Activated CD8-positive, alpha-beta memory T cell treated with anti-CD3 and anti-CD28 coated beads for 36 hours (primary cell): ENCODE results near the gene SAMD14. TPM values are rescaled to one million over a fixed set of nuclear protein-coding genes. Genes with fewer than 3 reads are reported as not detected.

Experiments used
- CTCF ChIA-PET: fragments of 350-600 bp; sonication (Branson Sonifier 250); formaldehyde crosslinking; loops from one replicate; lab custom pipeline; 2021; ENCODE audit warnings: antibody characterized with exemption; lab: Charles Lee
- POLR2A ChIA-PET: fragments of 350-600 bp; sonication (Branson Sonifier 250); formaldehyde crosslinking; loops from one replicate; lab custom pipeline; 2021; ENCODE audit warnings: antibody characterized with exemption; lab: Charles Lee
- total RNA-seq, 2 experiments: library from RNA; stranded (reverse); gene quantifications; one replicate each; pipeline ENCODE4 v1.2.3, GENCODE V29; 2021

The SAMD14 gene
- total RNA-seq, 2 experiments from 2014 or later = 1.0 to 1.2 TPM

DNA sequence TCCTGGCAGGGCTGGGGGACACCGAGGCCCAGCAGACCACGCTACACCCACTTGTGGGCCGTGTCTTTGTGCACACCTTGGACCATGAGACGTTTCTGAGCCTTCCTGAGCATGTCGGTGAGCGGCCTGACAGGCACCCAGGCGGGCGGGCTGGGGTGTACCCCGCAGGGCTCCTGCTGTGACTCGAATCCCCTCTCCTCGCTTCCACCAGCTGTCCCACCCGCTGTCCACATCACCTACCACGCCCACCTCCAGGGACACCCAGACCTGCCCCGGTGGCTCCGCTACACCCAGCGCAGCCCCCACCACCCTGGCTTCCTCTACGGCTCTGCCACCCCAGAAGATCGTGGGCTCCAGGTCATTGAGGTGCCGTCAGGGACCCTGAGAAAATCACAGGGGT lies 37.4 kb upstream of the SAMD14 start:
- ChIA-PET POLR2A (interaction anchor here (0.6 kb wide), 1 partner anchor 17 kb away, joined by 6 read pairs; the partner anchor contains the start of gene PPP1R9B), CTCF (interaction anchor here (0.6 kb wide), 1 partner anchor 12 kb away, joined by 3 read pairs; no protein-coding TSS in a partner anchor)

DNA sequence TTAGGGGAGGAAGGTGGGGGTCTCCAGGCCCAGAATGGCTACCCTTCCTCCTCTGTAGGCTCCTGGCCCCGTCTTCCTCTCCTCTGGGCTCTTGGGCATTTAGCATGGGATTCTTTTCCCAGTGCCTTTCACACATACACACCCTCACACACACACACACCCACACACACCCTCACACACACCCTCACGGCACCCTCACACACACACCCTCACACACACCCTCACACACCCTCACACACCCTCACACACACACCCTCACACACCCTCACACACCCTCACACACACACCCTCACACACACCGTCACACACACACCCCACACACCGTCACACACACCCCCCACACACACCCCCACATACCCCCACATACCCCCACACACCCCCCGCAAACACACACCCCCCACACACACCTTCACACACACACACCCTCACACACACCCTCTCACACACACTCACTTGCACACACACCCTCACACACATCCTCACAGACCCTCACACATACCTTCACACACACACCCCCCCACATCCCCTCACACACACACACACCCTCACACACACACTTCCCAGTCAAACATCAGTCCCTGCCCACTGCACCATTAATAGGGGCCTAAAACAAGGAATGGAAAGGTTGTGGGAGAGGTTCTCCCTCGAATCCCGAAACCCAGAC lies 36.7 kb upstream of the SAMD14 start:
- ChIA-PET POLR2A (no interaction called here), CTCF (interaction anchor here (0.6 to 1.6 kb wide), 2 partner anchors 13 to 15 kb away, joined by 3 read pairs; no protein-coding TSS in a partner anchor)

DNA sequence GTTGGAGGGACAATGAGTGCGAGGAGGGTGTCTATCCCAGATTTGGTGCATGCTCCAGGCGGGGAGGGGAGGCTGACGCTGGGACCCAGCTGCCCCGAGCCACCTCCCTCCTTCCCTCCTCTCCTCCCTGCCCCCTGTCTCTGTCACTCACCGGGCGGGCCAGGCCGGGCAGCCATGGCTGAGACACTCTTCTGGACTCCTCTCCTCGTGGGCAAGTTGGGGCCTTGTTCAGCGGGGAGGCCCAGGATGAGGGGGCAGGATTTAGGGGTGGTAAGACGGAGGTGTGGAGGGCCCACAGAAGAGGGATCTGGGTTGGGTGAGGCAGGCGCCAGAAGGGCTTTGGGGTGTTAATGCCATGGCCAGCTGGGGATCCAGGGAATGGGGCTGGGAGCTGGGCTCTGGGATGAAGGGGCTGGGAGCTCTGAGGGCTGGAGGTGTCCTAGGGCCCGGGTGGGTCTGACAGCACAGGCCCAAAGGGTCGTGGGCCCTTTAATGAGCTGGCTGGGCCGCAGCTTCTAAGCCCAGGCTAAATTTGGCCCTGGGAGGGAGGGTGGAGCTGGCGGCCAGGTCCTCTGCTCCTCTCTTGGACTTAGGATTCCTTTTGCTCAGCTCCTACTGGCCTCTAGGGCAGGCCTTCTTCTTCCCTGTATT lies 36.0 kb upstream of the SAMD14 start, which contains the start of gene SGCA:
Gene SGCA, plus strand, starts transcription at position 139 of the 651 bp plus-strand sequence. Its CDS starts 36 bp downstream, at position 175.
- POLR2A ChIA-PET = no interaction called here
- CTCF ChIA-PET = interaction anchor here (0.7 to 1.6 kb wide), 4 partner anchors 14 to 72 kb away, joined by 3 to 4 read pairs (median 3); partner anchors contain the start of gene PPP1R9B

DNA sequence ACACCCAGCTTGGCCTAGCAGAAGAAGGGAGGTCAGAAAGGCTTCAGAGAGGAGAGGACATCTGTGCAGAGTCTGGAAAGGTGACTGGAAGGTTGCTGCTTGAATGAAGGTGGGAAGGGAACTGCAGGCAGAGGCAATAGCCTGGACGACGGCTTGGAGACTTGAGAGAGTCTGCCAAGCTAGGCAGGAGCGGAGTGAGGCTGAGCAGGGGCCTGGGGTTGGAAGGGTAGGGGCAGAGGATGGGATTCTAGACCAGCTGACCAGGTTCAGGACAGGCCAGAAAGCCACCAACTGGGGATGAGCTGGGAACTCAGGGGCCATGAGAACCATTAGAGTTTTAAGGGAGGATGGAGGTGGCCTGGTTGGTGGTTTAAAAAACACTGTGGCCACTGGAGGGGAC lies 35.5 kb upstream of the SAMD14 start:
- POLR2A ChIA-PET = interaction anchor here (0.6 kb wide), 1 partner anchor 222 kb away, joined by 3 read pairs; no protein-coding TSS in a partner anchor

DNA sequence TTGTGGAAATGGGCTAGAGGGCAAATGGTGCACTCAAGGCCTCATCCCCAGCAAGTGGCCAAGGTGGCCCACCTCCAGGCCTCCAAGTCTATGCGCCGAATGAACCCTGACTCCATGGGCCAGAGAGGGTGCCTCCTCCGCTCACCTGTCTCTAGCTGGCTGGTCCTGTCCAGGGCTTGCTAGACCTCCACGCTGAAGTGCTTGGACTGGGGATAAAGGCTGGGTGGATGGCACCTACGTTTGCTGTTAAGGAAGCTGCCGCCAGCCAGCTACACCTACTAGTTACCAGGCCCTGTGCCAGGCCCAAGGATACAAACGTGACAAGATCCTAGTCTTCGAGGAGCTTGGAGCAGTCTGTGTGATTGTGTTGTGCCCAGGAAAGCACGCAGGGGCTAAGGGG lies 35.1 kb upstream of the SAMD14 start:
- CTCF ChIA-PET = interaction anchor here (0.7 to 1.6 kb wide), 5 partner anchors 13 to 71 kb away, joined by 3 to 4 read pairs (median 3); partner anchors contain the start of gene PPP1R9B
- POLR2A ChIA-PET = interaction anchor here (0.6 kb wide), 1 partner anchor 222 kb away, joined by 3 read pairs; no protein-coding TSS in a partner anchor

More for the DNA sequence above, 35.5 kb upstream of the SAMD14 start:
- CTCF ChIA-PET = interaction anchor here (0.7 to 1.6 kb wide), 5 partner anchors 14 to 71 kb away, joined by 3 to 4 read pairs (median 3); partner anchors contain the start of gene PPP1R9B

DNA sequence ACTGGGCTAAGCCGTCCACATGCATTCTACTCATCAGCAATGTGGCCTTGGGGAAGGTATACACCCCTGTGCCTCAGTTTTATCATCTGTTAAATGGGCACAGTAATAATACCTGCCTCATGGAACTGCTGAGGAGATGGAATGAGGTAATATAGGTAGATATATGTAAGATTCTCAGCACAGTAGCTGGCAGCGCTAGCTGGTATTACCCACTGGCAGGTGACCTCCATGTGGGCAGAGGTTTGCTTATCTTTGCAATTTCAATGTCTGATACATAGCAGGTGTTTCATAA lies 34.7 kb upstream of the SAMD14 start:
- CTCF ChIA-PET = interaction anchor here (1.0 to 1.6 kb wide), 2 partner anchors 13 to 36 kb away, joined by 3 read pairs; no protein-coding TSS in a partner anchor
- POLR2A ChIA-PET = no interaction called here

DNA sequence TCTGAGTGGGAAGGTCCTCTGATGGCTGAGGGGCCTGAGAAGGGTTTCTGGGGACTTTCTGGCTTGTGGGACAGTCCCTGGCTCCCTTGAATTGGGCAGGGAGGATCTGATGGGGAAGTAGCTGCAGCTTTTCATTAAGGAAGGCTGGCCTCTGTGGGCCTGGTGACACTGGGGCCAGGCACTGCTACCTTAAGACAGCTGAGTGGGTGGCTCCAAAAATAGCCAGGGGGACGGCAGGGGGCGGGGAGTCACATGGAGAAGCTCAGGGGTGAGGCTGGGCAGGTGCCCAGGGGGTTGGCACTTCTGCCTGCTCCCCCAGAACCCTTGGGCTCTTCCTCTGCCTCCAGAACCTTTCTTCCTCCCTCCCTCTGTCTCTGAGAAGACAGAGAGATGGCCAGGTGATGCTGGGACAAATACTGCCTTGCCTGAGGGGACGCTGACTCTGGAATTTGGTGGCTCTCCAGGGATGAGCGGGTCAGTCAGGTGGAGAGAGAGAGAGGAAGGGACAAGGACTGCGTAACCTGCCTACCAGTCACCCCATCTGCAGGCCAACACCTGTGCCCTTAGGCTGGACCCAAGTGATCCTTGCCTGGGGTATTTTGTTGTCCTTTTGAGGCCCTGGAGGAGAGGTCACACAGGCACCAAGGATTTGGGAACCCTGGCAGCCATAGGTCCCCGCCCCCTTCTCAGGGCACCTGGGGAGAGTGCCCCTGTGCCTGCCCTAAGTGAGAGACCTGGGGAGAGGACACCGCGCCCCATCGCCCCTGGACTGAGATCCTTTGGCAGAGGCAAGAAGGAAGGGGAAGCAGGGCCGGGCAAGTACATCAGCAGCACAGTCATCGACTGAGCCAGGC lies 34.1 kb upstream of the SAMD14 start:
- ChIA-PET CTCF (no interaction called here), POLR2A (no interaction called here)

DNA sequence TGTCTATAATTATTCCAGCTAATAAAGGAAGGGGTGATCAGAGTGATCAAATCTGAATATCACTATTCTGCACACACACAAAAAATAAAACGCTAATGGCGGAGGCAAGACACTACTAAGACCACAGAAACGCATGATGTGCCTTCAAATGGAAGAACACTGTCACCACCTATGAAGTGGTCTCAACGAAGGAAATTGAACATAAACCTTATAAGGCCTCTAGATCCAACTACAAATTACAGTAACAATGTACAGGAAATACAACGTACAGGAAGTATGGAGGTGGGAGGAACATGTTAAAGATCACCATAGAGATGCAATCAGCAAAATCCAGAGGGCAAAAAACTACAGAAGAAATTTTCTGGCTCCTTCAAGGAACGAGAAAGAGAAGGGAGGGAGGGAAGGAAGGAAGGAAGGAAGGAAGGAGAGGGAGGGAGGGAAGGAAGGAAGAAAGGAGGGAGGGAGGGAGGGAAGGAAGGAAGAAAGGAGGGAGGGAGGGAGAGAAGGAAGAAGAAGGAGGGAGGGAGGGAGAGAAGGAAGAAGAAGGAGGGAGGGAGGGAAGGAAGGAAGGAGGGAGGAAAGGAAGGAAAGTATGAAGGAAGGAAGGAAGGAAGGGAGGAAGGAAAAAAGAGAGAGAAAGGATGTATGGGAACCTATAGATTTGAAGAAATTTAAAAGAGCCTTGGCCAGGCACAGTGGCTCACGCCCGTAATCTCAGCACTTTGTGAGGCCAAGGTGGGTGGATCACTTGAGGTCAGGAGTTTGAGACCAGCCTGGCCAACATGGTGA lies 32.7 kb upstream of the SAMD14 start:
- POLR2A ChIA-PET = interaction anchor here (2.3 kb wide), 1 partner anchor 11 kb away, joined by 16 read pairs; no protein-coding TSS in a partner anchor
- CTCF ChIA-PET = interaction anchor here (0.9 to 2.8 kb wide), 12 partner anchors 11 to 120 kb away, joined by 3 to 35 read pairs (median 10); partner anchors contain the start of gene PPP1R9B

DNA sequence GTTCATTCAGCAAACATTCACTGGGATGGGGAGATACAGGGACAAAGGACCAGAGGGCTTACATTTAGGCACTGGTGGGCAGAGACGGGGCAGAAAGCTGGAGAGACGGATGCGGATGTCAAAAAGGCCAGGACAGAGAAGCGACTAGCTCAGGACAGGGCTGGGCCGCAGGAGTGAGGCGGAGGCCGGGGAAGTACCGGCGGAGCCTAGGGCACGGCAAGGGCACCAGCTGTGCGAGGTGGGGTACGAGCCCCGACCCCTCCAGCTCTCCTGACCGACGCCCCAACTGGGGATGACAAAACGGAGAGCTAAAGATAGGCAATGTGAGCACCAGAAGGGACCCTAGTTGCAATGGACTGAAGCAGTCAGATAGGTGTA lies 31.9 kb upstream of the SAMD14 start:
- CTCF ChIA-PET = interaction anchor here (0.9 to 2.8 kb wide), 13 partner anchors 10 to 121 kb away, joined by 3 to 35 read pairs (median 9); partner anchors contain the start of gene PPP1R9B
- POLR2A ChIA-PET = interaction anchor here (0.6 to 2.3 kb wide), 2 partner anchors 10 to 134 kb away, joined by 3 to 16 read pairs; no protein-coding TSS in a partner anchor

DNA sequence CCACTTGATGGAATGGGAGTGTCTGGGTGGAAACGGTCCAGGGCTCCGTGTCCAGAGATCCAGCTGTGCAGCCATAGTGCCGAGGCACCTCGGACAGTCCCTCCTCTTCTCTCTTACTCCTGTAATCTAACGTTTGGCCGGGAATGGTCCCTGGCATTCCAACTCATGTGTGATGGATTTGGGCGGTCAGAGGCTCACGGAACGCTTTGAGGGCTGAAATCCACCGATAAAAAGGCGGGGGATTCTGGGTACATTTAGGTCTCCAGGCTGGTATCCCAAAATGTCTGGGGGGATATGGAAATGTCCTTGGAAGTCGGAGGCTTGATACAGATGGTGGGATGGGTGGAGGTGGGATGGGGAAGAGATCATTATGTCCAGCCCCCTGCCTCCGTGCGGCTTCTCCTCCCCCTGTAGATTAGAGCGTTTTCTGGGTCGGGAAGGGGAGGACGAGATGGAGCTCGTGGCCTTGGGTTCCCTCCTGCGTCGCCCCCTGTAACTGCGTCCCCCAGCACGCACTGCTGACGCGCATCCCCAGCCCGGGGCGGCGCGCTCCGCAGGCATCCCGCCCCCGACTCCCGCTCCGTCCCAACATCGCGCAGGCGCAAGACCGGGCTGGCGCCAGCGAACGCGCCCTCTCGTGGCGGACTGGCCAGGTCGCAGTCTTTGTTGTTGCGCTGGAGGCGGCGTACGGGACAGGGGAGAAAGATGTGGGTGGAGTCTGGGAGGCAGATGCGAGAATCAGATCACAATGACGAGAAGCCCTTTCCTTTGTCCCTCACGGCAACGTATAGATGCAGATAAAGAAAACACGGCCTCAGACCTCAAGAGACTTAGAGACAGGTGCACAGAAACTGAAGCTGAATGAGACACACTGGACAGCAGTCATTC lies 31.3 kb upstream of the SAMD14 start:
- ChIA-PET POLR2A (interaction anchor here (0.5 to 2.3 kb wide), 4 partner anchors 9 to 264 kb away, joined by 3 to 16 read pairs (median 3); no protein-coding TSS in a partner anchor), CTCF (interaction anchor here (0.7 to 2.8 kb wide), 17 partner anchors 9 to 121 kb away, joined by 3 to 35 read pairs (median 6); partner anchors contain the start of gene PPP1R9B)

DNA sequence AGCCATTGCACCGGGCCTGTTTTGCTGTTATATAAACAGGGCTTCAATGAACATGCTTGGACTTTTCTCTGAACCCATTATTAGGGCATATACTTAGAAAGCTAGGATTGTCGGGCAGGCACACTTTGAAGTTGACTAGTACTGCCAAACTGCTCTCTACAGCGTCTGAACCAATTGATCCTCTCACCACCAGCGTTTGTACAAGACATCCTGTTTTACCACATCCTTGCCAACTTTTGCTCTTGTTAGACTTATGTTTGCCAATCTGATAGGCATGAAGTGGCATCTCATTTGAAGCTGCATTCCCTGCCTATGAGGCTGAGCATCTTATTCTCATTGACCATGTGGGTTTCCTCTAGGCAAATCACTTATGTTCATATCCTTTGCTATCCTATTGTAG lies 27.9 kb upstream of the SAMD14 start:
- POLR2A ChIA-PET = no interaction called here

DNA sequence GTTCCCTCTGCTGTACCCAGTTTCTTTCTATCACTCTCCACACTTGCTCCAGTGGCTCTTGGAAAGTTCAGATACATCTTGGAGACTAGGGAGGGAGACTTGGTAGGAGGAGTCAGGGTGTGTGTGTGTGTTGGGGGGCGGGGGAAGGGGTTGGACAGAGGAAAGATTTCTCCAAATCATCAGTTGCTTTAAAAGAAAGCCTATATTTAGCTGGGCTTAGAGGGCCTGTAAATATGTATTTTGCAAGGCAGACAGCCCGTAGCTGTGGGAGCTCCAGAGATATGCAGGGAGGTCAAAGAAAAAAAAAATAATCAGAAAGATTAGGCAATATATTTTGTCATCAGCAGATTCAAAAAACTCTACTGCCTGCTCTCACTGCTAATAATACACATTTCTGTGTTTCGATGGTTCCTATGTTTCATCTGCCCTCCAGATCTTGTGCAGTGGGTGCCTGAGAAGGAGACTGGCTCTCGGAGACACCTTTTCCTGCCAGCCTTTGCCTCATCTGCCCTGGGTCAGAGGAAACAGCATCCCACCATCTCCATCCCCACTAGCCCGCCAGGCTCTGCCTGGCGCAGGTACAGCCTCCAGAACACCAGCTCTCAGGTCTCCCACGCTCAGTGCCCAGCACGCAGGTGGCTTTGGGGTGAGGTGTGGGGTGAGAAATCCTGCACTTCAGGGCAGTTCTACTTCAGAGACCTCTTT lies 25.3 kb upstream of the SAMD14 start:
- ChIA-PET POLR2A (no interaction called here), CTCF (interaction anchor here (0.6 to 0.8 kb wide), 3 partner anchors 9 to 52 kb away, joined by 3 to 4 read pairs (median 3); no protein-coding TSS in a partner anchor)

More for the DNA sequence above, 27.9 kb upstream of the SAMD14 start:
- CTCF ChIA-PET = interaction anchor here (0.9 kb wide), 2 partner anchors 10 to 18 kb away, joined by 3 read pairs; no protein-coding TSS in a partner anchor

DNA sequence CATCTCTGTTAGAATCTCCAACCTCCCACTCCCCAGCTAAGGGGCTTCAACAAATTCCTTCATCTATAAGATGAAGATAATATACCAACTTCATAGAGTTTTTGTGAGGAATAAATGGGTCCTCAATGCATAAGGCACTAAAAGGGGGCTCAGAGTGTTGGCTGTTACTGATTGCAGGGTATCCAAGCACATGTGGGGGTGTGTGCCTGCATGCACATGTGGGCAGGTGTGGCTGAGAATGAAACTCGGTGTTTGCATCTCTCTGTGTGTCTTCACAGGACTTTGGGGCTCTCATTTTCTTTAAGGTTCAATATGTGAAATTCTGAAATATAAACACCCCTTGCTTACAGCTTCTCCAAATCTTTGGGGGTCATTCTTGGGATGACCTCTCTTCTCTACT lies 24.6 kb upstream of the SAMD14 start:
- CTCF ChIA-PET = interaction anchor here (0.8 to 2.1 kb wide), 2 partner anchors 9 to 15 kb away, joined by 4 to 12 read pairs; no protein-coding TSS in a partner anchor
- POLR2A ChIA-PET = no interaction called here

DNA sequence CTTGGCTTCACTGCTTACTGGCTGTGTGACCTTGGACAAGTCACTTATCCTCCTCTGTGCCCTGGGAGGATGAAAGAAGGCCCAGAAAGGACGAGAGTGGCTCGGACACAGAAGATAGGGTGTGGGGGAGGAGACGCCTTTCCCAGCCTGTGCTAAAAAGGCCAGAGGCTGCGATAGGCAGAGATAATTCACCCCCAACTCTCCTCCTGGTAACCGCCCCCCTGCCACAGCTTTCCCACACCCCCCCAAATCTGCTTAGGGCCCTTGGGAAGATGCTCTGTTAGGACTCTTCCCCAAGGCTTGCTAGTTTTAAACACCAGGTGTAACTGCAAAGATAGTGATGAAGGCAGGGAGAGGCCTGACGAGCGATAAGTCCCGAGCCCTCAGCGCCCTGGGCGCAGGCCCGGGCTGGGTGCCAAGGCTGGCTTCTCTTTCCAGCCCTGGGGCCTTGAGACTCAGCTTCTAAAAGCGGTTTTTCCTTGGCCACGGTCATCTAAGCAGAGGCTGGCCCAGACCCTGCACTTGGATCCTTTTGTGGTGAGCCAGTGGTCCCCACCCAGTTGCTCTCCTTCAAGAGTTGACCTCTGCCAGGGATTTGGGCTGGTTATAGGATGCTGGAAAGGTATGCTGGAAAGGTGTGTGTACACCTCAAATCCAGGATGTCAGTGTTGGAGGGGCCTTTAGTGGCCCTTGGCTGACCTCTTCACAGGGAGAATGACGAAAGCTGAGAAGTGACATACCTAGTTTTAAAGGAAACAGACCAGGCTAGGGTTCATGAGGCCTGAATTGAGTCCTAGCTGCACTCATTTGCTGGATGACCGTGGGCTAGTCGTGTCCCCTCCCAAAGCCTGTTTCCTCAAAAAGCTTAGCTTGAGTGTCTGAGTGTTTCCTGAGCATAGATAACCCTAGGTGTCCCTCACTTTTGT lies 24.0 kb upstream of the SAMD14 start:
- CTCF ChIA-PET = interaction anchor here (2.1 to 3.0 kb wide), 2 partner anchors 14 to 47 kb away, joined by 11 to 12 read pairs; partner anchors contain the start of gene COL1A1
- POLR2A ChIA-PET = no interaction called here

DNA sequence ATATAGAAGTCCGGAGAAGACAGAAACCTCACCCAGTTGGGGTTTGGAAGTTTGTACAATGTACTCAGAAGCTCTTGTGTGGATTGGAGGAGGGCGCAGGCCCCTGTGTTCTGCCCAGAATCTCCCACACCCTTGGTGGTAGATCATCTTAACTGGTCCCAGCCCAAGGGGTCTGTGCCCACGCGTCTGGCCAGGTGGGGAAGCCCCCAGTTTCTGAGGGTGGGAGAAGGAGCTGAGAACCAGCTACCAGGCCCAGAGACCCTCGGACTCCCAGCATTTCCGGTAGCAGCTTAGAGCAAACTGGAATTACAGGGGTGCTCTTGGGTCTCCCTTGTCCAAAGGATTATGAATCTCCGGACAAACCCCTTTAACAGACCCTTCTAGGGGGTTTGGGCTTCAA lies 22.8 kb upstream of the SAMD14 start:
- ChIA-PET CTCF (interaction anchor here (0.5 to 3.1 kb wide), 8 partner anchors 9 to 138 kb away, joined by 3 to 33 read pairs (median 5); partner anchors contain the start of gene COL1A1), POLR2A (interaction anchor here (0.7 to 1.8 kb wide), 2 partner anchors 8 to 437 kb away, joined by 11 to 16 read pairs; no protein-coding TSS in a partner anchor)
